Uterus (tissue), 4 donors: ENCODE measurements around the gene ACTR8. TPM values are rescaled to one million over a fixed set of nuclear protein-coding genes. Genes with fewer than 3 reads are reported as not detected.

Experiments
- DNase-seq, 2 donors: peaks; one replicate each; pipeline ENCODE4 v3.0.0-alpha.2; 2019 to 2020
- H3K27ac ChIP-seq, 2 donors: fragments of 200-600 bp; sonication (generic); 1 replicate in 1 of 2; 2 replicates in 1 of 2; pipeline ENCODE4 v1.5.1; 2016 to 2018
- H3K27me3 ChIP-seq, 2 donors: fragments of 200-600 bp; sonication (generic); one replicate each; pipeline ENCODE4 v1.5.1; 2018 to 2019; ENCODE audit warnings: control low read depth in 1 of 2
- H3K36me3 ChIP-seq, 2 donors: fragments of 200-600 bp; sonication (generic); one replicate each; pipeline ENCODE4 v1.5.1; 2019; ENCODE audit warnings: control low read depth in 1 of 2
- H3K4me1 ChIP-seq, 2 donors: fragments of 200-600 bp; sonication (generic); one replicate each; pipeline ENCODE4 v1.5.1; 2018 to 2019; ENCODE audit warnings: control low read depth in 1 of 2
- H3K4me3 ChIP-seq, 2 donors: fragments of 200-600 bp; sonication (generic); 1 replicate in 1 of 2; 2 replicates in 1 of 2; pipeline ENCODE4 v1.5.1; 2018 to 2019; ENCODE audit warnings: mild to moderate bottlenecking in 1 of 2
- H3K9me3 ChIP-seq, 2 donors: fragments of 200-600 bp; sonication (generic); one replicate each; pipeline ENCODE4 v1.5.1; 2019; ENCODE audit warnings: control low read depth in 1 of 2
- CTCF ChIP-seq, 4 experiments: fragments of 200-600 bp in 2 of 4; fragments of 450-650 bp in 2 of 4; sonication (generic) in 2 of 4; IDR thresholded peaks; one replicate each; pipeline ENCODE4 v1.5.1; 2016 to 2019; ENCODE audit warnings: antibody characterized with exemption in 4 of 4, mild to moderate bottlenecking in 2 of 4, moderate library complexity in 1 of 4
- POLR2A ChIP-seq, 2 donors: fragments of 450-650 bp; IDR thresholded peaks; one replicate each; pipeline ENCODE4 v1.6.1; 2016; ENCODE audit warnings: antibody characterized with exemption in 2 of 2, mild to moderate bottlenecking in 1 of 2, moderate library complexity in 1 of 2
- intact Hi-C: fragments of 100-400 bp; cut with DNase I; formaldehyde crosslinking; loops from one replicate; pipeline ENCODE4 v1.15.1; 2023; ENCODE audit warnings: low total_unique reads
- total RNA-seq, 4 donors: library from RNA; depleted of rRNA in 3 of 4; stranded (reverse); fragments of >200 nt in 3 of 4; gene quantifications; one replicate each; pipeline versions ENCODE4 v1.1.0 to v1.2.4, GENCODE V29; 2014 to 2023
- donor health status: DM: yes; HTN: yes; CAD: no.

The ACTR8 gene
- total RNA-seq, 4 donors from 2014 or later: 23.2 to 56.8 (median 31.6) TPM

DNA sequence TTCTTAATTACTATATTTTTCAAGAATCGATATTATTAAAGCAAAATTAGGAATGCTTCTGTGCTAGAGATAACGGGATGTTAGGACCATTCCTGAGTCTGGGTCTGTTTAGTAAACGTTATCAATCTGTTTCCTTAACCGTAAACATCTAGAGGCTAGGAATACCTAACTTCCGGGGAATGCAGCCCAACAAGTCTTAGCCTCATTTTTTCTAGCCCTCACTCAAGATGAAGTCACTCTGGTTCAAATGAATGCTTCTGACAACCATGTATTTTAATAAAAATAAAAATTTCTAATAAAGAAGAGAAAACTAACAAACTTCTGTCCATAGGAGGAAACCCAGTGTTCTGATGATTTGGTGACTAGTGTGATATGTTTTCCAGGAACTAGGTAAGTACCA lies 20.8 kb upstream of the ACTR8 start:
- DNase-seq: no peak
- Histone ChIP-seq H3K4me1 (no peaks in the 10 kb centered on the region), H3K9me3 (no peaks in the 10 kb centered on the region), H3K27me3 (peaks cover 0 to 8% of the 10 kb centered on the region in 2 donors), H3K27ac (no peak overlapping the region), H3K4me3 (no peak overlapping the region), H3K36me3 (no peaks in the 10 kb centered on the region)
- intact Hi-C loops: no loop called here
- TF ChIP-seq POLR2A (IDR thresholded peaks at IDR 0.05): no peak
- no peak for TF ChIP-seq CTCF (IDR thresholded peaks at IDR 0.05)

DNA sequence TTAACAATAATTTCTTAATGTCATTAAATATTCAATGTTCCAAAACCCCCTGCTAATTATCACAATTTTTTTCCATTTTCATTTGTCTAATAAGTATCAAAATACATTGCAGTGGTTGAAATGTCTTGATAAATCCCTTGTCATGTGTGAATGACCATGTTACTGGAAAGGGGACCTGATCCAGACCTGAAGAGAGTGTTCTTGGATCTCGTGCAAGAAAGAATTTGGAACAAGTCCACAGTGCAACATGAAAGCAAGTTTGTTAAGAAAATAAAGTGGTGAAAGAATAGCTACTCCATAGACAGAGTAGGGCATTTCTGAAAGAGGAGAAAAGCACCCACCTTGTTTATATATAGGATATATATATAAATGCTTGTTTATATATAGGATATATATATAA lies 20.1 kb upstream of the ACTR8 start:
- TF ChIP-seq POLR2A (IDR thresholded peaks at IDR 0.05): no peak
- no peak for TF ChIP-seq CTCF (IDR thresholded peaks at IDR 0.05)
- H3K27me3 ChIP-seq: peaks cover 0 to 12% of the 10 kb centered on the region in 2 donors
- H3K4me1 ChIP-seq: no peaks in the 10 kb centered on the region
- intact Hi-C loops: no loop called here
- no peak overlapping the region for H3K27ac ChIP-seq
- H3K4me3 ChIP-seq: no peak overlapping the region
- DNase-seq: no peak
- H3K36me3 ChIP-seq: no peaks in the 10 kb centered on the region
- no peaks in the 10 kb centered on the region for H3K9me3 ChIP-seq

DNA sequence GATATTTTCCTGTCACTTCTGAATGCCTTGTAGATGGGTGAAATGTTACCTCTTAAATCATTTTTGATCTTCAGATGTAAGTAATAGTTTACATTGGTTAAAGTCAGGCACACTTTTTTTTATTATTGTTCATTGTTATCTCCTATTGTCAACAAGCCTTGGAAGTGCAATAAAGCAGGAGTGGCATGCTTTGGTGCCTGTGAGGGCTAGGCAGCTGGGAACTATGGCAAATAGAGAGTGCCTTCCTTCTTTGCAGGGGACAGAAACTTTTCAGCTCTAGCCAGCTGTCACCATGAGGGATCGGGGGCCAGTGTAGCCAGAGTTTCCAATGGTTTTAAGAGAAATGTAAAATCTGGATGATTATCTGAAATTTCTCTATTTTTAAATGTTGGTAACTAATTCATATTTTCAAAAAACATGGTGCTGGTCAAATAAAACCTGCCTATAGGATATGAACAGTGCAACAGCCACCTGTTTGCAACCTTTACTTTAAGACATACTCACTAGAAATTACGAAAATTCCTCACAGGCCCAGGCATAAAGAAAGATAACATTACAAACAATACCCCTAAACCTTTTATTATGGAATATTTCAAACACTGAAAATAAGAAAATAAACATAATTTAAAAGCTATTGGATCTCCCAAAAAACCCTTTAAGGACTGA lies 18.8 kb upstream of the ACTR8 start:
- H3K36me3 ChIP-seq: no peaks in the 10 kb centered on the region
- intact Hi-C loops: no loop called here
- H3K4me1 ChIP-seq: no peaks in the 10 kb centered on the region
- no peak overlapping the region for H3K27ac ChIP-seq
- DNase-seq: no peak
- no peaks in the 10 kb centered on the region for H3K9me3 ChIP-seq
- TF ChIP-seq POLR2A (IDR thresholded peaks at IDR 0.05) (no peak), CTCF (IDR thresholded peaks at IDR 0.05) (no peak)
- no peak overlapping the region for H3K4me3 ChIP-seq
- H3K27me3 ChIP-seq: peaks cover 0 to 12% of the 10 kb centered on the region in 2 donors

- no peak overlapping the region for H3K27ac ChIP-seq
These were observed 17.8 kb upstream of the ACTR8 start for GRCh38 chr3:53899750-53900149.

More at GRCh38 chr3:53899750-53900149, 17.8 kb upstream of the ACTR8 start:
- H3K9me3 ChIP-seq: no peaks in the 10 kb centered on the region
- TF ChIP-seq CTCF (IDR thresholded peaks at IDR 0.05): no peak
- TF ChIP-seq POLR2A (IDR thresholded peaks at IDR 0.05): no peak
- H3K27me3 ChIP-seq: peaks cover 0 to 12% of the 10 kb centered on the region in 2 donors
- intact Hi-C loops: no loop called here
- H3K36me3 ChIP-seq: no peaks in the 10 kb centered on the region
- no peak for DNase-seq
- no peak overlapping the region for H3K4me3 ChIP-seq
- no peaks in the 10 kb centered on the region for H3K4me1 ChIP-seq
